GM21737 (cell line): Measurements from ENCODE around the gene TSPAN32.

Experiments
- ATAC-seq: cut with Tn5 transposase; IDR thresholded peaks from one replicate; pipeline ENCODE4 v1.9.1; 2021; ENCODE audit warnings: mild to moderate bottlenecking, moderate library complexity; ENCODE audit not compliant: unreplicated experiment

Gene TSPAN32

DNA sequence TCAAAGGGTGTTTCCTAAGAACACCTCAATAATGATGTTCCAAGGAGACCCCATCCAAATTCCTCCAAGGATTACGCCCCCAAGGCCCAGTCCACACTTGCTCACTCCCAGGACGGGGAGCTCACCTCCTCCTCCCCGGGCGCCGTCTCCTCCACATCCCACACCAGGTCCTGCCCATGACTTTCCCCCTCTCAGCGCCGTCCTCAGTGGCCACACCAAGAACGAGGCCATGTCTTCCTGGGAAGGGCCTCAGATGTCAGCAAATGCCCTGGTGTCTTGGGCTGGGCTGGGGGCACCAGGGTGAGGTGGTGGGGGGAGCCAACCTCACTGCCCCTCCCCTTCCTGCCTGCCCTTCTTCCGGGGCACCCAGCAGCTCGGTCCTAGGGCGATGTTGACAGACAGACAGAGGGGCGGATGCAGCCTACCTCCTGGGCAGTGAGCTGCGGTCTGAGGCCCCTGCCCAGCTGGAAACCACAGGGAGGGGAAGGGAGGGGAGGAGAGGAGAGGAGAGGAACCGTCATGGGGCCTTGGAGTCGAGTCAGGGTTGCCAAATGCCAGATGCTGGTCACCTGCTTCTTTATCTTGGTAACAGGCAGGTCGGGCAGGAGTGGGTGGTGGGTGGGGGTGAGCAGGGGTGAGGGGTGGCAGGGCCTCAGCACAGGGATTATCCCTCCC lies at the start of gene TSPAN32, which contains the start of gene C11orf21:
Gene TSPAN32, plus strand, starts transcription at position 383 of the 675 bp plus-strand sequence. Its CDS starts 137 bp downstream, at position 520.
Gene C11orf21, minus strand, starts transcription at position 288 of the 675 bp plus-strand sequence. Its CDS starts 110 bp downstream, at position 178.
- no peak for ATAC-seq

DNA sequence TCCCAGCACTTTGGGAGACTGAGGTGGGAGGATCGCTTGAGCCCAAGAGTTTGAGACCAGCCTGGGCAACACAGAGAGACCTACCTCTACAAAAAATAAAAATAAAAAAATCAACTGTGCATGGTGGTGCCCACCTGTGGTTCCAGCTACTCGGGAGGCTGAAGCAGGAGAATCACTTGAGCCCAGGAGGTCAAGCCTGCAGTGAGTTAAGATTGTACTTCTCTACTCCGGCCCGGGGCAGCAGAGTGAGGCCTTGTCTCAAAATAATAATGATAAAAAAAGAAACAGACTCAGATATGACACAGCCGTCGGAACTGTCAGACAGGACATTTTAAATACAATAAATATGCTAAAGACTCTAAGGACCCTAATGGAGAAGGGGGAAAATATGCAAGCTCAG lies 49.8 kb upstream of the TSPAN32 start:
- no peak for ATAC-seq

GRCh38 chr11:2256293-2256913 lies 45.4 kb upstream of the TSPAN32 start:
- no peak for ATAC-seq

DNA sequence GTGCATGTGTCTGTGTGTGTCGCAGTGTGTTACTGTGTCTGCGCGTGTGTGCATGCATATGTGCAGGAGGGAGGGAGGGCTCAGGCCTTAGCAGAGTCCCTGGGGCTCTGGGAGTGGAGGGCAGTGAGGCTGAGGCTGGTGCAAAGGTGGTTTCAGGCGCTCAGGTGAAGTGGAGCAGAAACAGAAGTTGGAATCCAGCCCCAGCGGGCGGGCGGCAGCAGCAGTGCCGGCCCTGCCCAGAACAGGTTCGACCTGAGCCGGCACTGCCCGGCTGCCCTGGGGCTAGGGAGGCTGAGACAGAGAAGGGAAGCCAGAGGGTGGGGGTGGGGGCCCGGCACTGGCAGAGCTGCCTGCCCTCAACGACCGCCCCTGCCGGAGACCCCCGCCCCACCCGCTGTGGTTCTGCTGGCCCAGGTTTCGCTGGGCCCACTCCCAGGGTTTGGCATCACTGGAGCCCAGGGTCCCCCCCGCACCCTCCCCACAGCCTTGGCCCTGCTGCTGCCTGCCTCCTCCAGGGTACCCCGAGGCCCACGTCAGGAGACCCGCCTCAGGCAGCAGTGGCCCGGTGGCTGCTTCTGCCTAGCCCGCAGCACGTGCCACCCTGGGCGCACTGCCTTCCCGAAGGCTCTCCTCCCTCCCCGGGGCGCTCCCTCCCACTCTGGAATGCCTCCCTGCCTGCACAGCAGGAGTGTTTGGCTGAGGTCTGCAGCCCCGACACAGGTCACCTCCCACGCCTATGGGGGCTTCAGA lies 44.7 kb upstream of the TSPAN32 start:
- ATAC-seq: no peak

DNA sequence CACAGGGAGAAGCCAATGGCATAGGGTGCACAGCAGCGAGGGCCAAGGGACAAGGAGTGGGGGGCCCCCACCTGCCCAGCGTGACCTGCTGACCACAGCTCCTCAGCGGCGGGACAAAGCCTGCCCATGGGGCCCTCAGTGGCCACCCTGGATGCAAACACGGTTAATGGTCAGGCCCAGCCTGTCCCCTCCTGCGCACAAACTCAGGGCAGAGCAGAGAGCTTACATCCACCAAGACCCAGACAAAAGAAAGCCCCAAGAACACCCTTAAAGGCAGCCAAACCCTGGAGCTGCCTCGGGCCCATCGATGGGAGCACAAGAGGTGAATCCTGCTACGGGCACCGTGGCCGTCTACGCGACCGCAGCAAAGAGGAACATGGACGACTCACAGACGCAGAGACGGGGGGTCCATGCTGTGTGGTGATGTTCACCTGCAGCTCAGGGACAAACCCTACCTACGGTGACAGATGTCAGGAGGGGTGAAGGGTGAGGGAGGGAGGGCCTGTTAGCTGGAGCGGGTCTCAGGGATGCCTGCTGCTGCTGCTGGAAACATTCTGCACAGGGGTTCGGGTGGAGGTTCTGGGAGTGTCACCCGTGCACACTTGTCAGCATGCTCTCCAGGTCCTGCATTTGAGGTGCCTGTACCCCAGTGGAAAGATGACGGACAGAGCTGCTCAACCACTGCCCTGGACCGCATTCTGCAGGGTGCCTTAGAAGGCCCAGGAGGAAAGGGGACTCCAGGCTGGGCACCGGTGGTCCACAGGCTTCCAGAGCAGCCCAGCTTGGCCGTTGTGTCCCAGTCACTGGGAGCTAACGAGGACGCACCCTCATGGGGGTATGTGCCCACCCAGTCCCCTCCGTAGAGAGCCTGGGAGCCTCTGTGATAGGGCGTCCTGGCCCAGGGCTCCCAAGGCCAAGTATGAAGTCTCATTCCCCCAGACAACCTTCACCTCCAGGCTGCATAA lies 43.0 kb upstream of the TSPAN32 start:
- no peak for ATAC-seq

- no peak for ATAC-seq
Measured at GRCh38 chr11:2259466-2259830, 42.4 kb upstream of the TSPAN32 start.

DNA sequence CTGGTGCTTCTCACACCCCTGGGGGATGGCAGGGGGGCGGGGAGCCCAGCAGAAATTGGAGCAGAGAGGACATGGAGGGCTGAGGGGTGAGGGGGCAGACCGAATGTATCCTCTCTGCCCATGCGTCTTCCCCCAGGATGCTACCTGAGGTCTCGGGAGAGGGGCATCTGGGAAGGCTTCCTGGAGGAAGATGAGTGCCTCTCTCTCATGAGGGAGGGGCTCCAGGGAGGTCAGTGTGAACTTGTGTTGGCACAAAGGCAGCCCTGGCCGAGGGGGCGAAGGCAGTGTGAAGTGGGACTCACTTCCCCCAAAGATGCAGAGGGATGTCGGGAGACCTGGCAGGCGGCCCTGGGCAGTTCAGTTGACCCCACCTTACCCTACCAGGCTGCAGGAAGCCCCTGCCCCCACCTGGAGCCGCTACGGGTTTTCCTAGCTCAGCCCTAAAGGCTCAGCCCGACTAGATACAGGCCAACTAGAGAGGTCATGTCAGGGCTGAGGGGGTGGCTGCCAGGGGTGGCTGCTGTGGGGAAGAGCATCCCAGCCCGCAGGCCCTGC lies 41.8 kb upstream of the TSPAN32 start:
- no peak for ATAC-seq

GRCh38 chr11:2260491-2261364 lies 41.1 kb upstream of the TSPAN32 start:
- no peak for ATAC-seq

DNA sequence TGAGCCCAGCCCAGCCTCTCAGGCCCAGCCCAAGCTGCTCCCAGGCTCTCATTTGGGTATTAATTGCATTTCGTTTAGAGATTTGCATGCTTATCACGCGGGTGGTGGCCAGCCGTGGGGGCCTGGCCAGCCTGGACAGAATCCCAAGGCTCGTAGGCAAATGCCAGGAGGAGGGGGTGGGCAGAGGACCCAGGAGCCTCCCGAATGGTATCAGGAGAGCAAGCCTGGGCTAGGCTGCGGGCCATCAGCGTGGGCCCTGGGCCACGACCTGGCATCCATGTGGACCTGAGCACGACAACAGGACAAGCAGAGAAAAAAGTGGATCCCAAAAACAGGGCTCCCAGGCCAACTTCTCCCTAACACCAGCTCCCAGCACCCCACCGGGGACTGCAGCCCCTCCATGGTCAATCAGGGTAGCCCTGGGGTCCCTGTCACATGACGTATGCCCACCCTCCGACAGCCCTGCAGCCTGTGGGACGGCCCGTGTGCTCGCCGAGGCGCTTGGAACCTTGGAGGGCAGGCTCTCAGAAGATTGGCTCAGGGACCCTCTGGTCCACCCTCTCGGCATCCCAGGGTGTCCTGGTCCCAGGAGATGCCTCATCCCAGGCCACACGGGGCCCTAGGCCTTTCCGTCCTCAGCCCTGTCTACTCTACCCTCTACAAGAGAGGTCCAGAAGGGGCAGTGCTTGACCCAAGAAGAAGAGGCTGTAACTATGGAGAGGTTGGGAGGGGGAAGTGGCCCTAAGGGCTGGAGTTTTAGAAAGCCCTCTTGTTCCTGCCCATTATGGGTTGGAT lies 40.2 kb upstream of the TSPAN32 start:
- ATAC-seq: no peak

- ATAC-seq: no peak
Measured at GRCh38 chr11:2262301-2263070, 39.3 kb upstream of the TSPAN32 start.

DNA sequence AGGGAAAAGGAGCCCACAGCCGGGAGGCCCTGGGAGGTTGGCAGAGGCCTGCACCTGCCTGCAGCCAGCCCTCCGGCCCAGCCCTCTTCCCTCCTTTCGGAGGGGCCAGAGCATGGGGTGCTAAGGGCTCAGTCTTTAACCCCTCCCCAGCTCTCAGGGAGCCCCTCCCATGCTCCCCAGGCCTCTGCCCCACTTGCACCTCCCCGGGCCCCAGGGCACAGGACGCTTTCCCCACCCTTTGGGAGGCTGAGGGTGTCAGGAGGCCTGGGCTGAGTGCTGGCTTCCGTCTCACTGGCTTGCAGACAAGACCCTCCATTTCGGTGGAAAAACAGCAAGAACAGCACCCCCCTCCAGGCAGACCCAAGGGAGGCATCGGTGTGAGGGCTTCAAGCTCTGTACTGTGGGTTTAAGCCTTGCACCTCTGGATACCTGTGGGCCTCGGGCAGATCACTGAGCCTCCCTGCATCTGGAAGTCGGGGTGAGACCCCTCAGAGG lies 38.7 kb upstream of the TSPAN32 start:
- ATAC-seq: no peak

GRCh38 chr11:2263724-2264360 lies 38.0 kb upstream of the TSPAN32 start:
- no peak for ATAC-seq

- ATAC-seq: no peak
Measured at GRCh38 chr11:2264366-2265053, 37.3 kb upstream of the TSPAN32 start.

GRCh38 chr11:2265396-2265795 lies 36.4 kb upstream of the TSPAN32 start:
- ATAC-seq: no peak

GRCh38 chr11:2265854-2266585 lies 35.8 kb upstream of the TSPAN32 start:
- ATAC-seq: no peak
